ENCODE results near the gene TECR. TPM values are rescaled to one million over a fixed set of nuclear protein-coding genes. Genes with fewer than 3 reads are reported as not detected.

The TECR gene
- total RNA-seq, 1 donor from 2014 or later: 123 TPM

GRCh38 chr19:14565765-14566711 lies 36.6 kb downstream of the TECR start:
- Histone ChIP-seq H3K9me3 (no peaks in the 10 kb centered on the region), H3K4me3 (no peak overlapping the region), H3K27ac (no peak overlapping the region), H3K27me3 (no peaks in the 10 kb centered on the region), H3K4me1 (peaks cover 14% of the 10 kb centered on the region), H3K36me3 (peaks cover 17% of the 10 kb centered on the region)
- intact Hi-C loops (cut with DNase I): no loop called here
- ATAC-seq (no peak), DNase-seq (no peak)
- TF ChIP-seq, protein P1, sequence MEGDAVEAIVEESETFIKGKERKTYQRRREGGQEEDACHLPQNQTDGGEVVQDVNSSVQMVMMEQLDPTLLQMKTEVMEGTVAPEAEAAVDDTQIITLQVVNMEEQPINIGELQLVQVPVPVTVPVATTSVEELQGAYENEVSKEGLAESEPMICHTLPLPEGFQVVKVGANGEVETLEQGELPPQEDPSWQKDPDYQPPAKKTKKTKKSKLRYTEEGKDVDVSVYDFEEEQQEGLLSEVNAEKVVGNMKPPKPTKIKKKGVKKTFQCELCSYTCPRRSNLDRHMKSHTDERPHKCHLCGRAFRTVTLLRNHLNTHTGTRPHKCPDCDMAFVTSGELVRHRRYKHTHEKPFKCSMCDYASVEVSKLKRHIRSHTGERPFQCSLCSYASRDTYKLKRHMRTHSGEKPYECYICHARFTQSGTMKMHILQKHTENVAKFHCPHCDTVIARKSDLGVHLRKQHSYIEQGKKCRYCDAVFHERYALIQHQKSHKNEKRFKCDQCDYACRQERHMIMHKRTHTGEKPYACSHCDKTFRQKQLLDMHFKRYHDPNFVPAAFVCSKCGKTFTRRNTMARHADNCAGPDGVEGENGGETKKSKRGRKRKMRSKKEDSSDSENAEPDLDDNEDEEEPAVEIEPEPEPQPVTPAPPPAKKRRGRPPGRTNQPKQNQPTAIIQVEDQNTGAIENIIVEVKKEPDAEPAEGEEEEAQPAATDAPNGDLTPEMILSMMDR (IDR thresholded peaks at IDR 0.05): no peak

- TF ChIP-seq, protein P1 (IDR thresholded peaks at IDR 0.05): no peak
- Histone ChIP-seq H3K27me3 (no peaks in the 10 kb centered on the region), H3K9me3 (no peaks in the 10 kb centered on the region), H3K36me3 (peaks cover 17% of the 10 kb centered on the region), H3K4me1 (peaks cover 17% of the 10 kb centered on the region), H3K4me3 (no peak overlapping the region), H3K27ac (no peak overlapping the region)
- ATAC-seq (no peak), DNase-seq (no peak)
- intact Hi-C loops (cut with DNase I): no loop called here
Observed at GRCh38 chr19:14566712-14567077, 37.3 kb downstream of the TECR start.

DNA sequence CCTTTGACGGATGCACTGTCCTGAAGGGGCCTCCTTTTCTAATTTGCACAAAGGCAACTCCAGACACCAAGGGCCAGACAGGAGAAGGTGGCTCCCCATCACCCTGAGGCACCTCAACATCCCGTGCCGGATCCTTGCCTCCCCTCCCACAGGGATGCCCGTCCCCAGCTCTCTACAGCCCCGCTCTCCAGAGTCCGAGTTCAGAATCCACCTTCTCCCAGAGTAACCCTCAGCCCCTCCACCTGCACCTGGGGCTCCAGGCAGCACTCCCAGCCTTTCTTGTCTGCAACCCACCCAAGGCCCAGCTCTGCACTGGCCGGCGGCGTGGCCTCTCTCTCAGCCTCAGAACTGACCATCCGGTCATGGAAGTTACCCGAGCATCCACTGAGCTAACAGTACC lies 37.7 kb downstream of the TECR start:
- Histone ChIP-seq H3K4me3 (no peak overlapping the region), H3K27me3 (no peaks in the 10 kb centered on the region), H3K27ac (no peak overlapping the region), H3K36me3 (peaks cover 17% of the 10 kb centered on the region), H3K4me1 (peaks cover 17% of the 10 kb centered on the region), H3K9me3 (no peaks in the 10 kb centered on the region)
- DNase-seq (no peak), ATAC-seq (no peak)
- TF ChIP-seq, protein P1 (IDR thresholded peaks at IDR 0.05): no peak
- intact Hi-C loops (cut with DNase I): no loop called here

GRCh38 chr19:14570864-14571527 lies 41.6 kb downstream of the TECR start:
- H3K27me3 ChIP-seq: no peaks in the 10 kb centered on the region
- TF ChIP-seq, protein P1 (IDR thresholded peaks at IDR 0.05): no peak
- H3K4me3 ChIP-seq: peak overlapping the region; percentile 87
- ATAC-seq (no peak), DNase-seq (no peak)
- intact Hi-C loops (cut with DNase I): no loop called here
- H3K36me3 ChIP-seq: peaks cover 4% of the 10 kb centered on the region
- no peaks in the 10 kb centered on the region for H3K9me3 ChIP-seq
- H3K4me1 ChIP-seq: peaks cover 25% of the 10 kb centered on the region
- H3K27ac ChIP-seq: peak overlapping the region; percentile 75

GRCh38 chr19:14571695-14572490 lies 42.5 kb downstream of the TECR start, which contains the start of gene NDUFB7:
NDUFB7 (minus strand) TSS chr19:14572066; CDS start chr19:14572000, 66 bp downstream.
- TF ChIP-seq, protein P1 (IDR thresholded peaks at IDR 0.05): peak; percentile 74
- Histone ChIP-seq H3K36me3 (no peaks in the 10 kb centered on the region), H3K27me3 (no peaks in the 10 kb centered on the region), H3K4me1 (peaks cover 25% of the 10 kb centered on the region), H3K9me3 (no peaks in the 10 kb centered on the region), H3K4me3 (peak within 1 kb of the TSS; percentile 87), H3K27ac (peak within 1 kb of the TSS; percentile 75)
- intact Hi-C loops (cut with DNase I): no loop called here
- DNase-seq (peak; percentile 94), ATAC-seq (peak; percentile 97)
